DLD1 (cell line): ENCODE results near the gene KCNQ1.

Experiments
- in situ Hi-C: cut with HindIII; loops from 2 replicates; pipeline ENCODE4 v1.10.0; 2017; ENCODE audit warnings: low sequenced_read_pairs

The KCNQ1 gene

DNA sequence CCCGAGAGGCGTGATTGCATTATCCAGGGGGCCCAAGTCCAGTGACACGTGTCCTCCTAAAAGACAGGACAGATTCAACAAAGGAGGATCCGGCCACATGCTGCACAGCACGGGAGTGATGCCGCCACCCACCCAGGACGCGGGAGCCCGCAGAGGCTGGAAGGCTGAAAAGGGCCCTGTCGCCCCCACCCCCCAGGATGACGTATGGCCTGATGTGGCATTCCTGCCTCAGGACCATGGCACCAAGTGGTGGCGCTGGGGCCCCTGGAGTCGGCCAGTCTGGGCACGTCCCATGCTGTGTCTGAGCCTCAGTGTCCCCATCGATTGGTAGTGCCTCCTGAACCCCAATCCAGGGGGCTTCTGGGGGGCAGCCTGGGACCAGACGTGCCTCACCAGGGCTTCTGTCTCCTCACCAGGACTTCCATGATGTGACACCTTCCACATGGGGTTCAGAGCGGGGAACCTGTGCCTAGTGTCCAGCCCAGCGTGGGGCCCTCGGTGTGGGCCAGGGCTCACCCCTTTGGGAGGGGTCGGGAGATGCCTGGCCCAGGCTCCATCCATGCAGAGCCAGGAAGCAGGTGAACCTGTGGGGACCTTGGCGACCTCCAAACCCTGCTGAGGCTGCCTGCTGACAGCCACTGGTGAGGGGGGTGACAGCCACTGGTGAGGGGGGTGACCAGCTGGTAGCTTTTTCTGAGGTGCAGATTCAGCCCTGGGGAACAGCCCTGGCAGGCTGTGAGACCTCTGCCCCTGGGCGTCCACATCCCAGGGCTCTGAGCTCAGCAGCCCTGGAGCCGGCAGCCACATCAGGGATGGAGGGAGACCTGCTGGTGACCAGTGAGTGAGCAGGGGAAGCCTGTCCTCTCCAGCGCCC is 75.3 kb downstream of the KCNQ1 start:
- in situ Hi-C loops: loop anchor here (25.0 kb wide), 2 partner anchors 183 to 358 kb away; partner anchors contain the start of genes INS and TH

DNA sequence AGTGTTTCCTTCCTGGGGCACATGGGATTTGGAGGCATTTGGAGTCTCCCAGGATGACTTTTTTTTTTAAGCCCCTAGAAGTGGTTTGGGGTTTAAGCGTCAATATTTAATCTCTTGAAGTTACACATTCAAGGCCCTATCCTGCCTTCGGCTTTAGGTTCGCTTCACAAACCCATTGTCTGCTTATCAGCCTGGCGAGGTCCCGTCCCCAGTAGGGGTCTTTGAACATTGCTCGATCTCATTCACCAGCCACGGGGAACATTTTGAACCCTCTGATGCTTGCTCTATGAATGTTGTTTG is 75.9 kb downstream of the KCNQ1 start:
- in situ Hi-C loops: loop anchor here (25.0 kb wide), 2 partner anchors 183 to 358 kb away; partner anchors contain the start of genes INS and TH

DNA sequence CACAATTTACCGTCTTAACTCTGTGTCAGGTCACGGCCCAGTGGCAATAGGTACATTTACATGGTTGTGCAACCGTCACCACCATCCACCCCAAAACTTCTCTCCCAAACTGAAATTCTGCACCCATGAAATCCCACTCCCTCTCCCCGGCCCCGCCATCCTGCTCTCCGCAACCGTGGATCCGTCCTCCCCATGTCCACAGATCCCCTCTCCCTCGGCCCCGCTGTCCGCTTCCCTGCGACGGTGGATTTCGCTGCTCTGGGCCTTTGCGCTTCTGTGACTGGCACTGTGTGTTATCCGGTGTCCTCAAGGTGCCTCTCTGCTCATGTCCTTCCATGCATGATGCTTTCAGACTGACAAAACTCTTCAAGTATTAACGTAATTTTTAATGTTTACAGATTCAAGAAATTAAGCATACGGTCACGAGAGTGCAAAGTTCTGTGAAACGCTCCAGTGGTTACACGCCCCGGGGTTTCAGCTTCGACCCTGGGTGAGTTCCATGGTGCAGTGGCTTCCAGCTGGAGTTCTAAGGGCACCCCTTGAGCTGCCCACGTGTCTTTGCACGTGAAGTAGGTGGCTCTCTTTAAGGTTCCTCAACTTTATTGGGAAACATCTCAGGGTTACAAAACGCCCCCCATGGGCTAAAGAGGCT is 76.4 kb downstream of the KCNQ1 start:
- in situ Hi-C loops: loop anchor here (25.0 kb wide), 2 partner anchors 184 to 359 kb away; partner anchors contain the start of genes INS and TH

DNA sequence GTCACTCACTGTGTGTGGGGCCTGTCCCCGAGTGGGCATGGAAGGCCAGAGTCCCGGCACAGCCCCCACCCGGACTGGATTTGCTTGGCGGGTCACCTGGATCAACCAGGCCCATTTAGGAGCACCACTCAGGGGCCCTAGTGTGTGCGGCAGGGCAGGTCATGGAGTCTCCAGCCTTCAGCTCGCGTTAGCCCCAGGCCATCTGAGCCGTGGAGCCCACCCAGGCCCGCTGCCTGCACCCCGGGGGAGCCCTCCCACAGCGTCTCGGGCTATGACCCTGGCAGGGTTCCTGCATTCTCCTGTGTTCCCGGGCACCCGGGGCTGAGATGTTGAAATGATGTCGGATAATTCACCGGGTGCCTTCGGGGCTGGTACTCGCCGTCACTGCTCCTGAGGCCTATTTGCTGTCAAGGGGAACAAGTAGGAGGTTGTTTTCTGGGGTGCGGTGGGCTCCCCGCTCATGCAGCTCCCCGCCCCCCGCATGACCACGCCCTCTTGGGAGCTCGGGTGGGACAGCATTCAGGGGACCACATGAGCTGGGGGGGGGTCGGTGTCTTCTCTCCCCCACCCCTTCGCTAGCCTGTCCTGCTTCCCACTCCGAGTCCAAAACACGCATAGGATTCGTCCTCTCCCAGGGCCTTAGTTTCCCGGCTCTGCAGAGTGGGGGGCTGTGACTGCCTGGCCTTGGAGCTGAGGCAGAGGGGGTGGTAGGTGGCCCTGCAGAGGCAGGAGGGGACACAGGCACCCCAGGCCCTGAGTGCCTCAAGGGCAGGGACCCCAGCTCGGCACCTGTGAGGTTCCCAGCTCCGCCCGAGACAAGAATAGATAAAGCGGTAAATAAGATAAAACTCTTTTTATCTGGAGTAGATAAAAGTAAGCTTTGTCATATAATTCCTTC is 77.2 kb downstream of the KCNQ1 start:
- in situ Hi-C loops: loop anchor here (25.0 kb wide), 2 partner anchors 185 to 360 kb away; partner anchors contain the start of genes INS and TH

DNA sequence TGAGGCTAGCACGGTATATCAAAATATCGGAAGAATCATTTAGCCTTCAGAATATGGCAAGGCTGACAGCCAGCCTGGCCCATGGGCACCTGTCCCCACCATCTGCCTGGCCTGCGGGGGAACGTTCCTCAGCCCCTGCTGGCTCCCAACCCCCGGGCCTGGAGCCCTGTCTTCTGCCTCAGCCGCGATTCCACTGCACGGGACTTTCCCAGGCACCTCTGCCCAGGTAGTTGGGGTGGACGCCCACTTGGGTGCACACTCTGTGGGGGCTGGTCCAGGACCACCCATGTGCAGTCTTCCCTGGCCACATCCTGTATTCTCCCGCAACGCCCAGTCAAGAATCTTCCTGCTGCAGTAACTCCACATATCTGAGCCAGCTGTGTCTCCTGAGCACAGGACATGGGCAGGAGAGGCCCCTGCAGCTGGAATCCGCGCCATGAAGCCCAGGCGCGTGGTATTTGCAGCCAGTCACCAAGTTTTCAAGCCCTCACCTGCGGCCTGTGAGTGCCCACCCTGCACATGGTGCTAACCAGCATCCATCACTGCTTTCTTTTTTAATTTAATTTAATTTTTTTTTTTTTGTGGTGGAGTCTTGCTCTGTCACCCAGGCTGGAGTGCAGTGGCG is 77.9 kb downstream of the KCNQ1 start:
- in situ Hi-C loops: loop anchor here (25.0 kb wide), 2 partner anchors 185 to 360 kb away; partner anchors contain the start of genes INS and TH

DNA sequence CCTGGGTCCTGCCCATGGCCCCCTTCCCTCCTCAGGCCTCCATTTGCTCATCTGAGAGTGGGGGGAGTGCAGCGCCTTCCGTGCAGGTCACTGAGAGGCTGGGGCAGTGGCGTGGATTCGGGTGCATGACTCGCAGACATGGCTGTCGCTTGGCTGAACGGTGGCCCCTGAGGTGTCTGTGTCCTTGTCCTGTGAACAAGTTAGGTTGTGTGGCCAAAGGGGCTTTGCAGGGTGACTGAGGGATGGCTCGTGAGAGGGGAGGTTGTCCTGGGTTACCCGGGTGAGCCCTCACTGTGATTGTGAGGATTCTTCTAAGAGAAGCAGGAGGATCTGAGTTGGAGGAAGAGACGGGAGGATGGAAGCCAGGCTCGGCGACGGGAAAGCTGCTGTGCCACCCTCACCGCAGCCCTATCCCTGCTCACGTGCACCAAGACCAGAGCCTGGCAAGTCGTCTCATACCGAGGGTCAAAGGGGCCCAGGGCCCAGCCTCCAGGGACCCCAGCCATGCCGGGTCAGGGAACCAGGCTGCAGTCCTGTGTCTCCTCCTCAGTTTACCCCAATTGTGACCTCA is 79.1 kb downstream of the KCNQ1 start:
- in situ Hi-C loops: loop anchor here (25.0 kb wide), 2 partner anchors 187 to 362 kb away; partner anchors contain the start of genes INS and TH

DNA sequence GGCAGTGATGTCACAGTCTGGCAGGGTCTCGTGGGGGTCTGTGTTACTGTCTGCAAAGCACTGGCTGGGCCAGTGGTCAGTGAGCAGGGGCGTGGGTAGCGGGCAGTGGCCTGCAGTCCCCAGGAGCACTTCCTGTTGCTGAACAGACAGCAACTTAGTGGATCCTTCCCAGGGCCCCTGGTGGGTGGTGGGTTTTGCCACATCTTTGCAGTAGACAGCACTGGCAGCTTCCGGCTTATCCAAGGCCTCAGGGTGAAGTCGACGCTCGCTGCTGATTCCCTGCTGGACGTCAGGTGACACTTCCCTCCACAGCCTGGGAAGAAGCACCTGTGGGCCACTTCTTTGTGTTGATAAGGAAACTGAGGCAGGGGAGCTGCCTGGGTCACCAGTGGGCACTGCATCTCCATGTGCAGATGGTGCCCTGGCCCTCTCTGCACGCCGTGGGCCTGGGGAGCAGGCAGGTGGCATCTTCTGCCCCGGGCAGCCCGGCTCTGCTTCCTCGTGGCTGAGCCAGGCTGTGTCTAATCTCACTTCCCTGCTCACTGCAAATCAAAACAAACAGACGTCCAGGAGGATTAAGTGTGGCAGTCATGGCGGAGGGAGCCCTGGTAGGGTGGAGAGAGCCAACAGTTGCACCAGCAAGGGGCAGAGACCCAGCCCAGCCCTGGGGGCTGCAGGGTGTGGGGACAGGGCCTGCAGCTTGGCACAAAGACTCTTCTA is 79.8 kb downstream of the KCNQ1 start:
- in situ Hi-C loops: loop anchor here (25.0 kb wide), 2 partner anchors 187 to 362 kb away; partner anchors contain the start of genes INS and TH

DNA sequence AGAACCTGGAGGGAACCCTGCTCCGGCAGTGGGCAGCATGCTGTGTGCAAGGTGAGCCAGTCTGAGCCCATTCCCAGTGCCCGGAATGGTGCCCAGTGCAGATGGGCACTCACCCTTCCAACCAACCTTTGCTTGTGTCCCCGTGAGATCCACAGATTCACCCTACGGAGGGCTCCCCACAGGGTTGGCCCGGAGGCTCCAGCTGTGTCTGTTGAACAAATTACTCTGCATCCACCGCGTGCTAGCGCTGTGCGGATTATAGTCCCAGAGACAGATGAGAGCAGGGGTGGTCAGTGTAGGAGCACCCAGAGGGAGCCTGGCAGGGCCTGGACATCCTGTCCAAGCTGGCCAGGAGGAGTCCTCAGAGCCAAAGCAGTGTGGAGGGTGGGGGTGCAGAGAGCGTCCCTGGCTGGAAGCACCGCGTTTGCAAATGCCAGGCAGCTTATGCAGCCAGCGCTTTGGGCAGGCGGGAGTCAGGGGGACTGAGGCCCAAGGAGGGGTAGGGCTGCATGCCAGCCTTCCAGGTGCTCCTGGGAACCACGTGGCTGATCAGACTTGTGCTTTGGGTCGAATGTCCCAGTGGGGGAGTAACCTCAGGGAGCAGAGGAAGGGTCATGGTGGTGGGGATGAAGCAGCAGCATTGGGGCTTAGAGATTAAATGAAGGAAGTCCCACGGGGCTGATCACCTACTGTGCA is 80.5 kb downstream of the KCNQ1 start:
- in situ Hi-C loops: no loop called here

DNA sequence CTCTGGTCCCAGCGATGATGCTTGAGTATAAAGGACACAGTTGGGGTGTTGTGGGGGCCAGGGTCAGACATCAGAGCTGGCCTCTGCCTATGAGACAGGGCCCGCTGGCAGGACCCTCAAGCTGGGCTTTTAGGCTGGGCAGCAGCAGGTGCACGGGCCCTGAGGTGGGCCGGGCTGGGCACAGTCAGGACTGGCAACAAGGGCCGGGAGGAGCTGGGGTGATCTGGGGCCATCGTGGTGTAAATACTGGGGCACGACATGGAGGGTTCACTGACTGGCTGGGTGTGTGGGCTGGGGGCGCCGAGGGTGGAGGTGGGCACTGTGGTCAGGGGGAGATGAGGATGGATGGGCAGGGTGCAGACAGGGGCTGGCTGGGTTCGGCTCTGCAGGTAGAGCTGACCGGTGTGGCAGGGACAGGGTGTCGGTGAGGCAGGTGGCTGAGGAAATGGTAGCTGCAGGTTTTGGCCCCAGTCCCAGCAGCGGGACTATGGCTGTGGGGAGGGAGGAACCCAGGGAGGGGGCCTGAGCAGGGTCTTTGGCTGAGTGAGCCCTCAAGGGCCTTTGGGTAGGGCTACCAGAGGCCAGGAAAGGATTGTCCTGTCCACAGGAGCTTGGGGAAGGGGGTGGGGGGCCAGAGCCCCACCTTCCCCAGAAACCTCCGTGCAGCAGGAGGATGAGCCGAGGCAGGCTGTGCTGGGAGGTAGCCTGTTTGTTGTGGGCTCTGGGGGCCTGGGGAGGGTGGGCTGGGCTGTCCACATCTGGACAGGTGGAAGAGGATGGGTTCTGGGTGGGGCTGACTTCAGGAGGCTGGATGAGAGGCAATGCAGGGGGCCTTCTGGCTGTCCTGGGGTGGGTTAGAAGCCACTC is 81.4 kb downstream of the KCNQ1 start:
- in situ Hi-C loops: no loop called here

DNA sequence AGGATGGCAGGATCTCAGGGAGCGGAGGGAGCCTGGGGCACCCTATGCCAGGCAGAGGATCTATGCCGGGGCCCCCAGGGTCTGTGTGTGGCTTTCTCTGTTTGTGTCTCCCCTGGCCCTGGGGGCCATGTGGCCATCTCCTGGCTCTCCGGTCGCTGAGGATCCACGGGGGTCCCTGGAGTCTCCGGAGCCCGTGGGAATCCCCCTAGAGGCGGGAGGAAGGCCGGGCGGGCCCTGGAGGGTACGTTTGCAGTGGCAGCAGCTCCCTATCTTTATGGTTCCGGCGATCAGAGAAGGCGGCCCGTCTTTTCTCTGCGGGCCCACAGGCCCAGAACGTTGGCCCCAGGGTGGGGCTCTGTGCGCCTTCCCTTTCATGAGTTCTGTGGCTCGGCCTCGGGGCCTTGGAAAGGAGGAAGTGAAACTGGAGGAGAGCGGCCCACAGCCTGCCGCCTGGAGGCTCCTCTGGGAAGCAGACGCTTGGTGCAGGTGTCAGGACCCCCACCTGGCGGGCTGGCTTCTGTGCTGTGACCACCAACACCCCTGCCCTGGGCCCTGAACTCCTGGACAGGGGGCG is 82.1 kb downstream of the KCNQ1 start:
- in situ Hi-C loops: no loop called here

DNA sequence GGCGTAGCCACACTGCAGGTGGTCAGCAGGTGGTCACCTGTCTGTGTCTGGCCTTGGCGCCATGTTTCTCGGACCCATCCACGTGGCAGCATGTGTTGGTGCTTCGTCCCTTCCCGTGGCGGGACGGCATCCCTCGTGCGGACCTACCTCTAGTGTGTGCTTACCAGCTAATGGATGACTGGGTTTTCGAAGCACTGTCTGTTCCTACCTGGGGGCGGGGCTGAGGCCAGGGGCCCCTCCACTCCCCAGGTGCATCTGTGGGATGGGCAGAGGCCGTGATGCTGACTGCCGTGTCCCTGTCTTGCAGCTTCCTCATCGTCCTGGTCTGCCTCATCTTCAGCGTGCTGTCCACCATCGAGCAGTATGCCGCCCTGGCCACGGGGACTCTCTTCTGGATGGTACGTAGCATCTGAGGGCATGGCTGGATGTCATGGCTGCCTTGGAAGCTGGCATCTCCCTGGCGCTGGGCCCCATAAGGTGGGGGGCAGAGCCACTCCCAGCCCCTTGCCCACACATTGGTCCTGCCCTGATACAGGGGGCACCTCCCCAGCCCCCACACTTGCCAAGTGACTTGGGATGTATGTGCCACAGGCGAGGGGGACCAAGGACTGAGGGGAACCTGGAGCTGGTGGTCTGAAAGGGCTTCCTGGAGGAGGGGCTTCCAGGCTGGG is 82.9 kb downstream of the KCNQ1 start:
- in situ Hi-C loops: no loop called here

DNA sequence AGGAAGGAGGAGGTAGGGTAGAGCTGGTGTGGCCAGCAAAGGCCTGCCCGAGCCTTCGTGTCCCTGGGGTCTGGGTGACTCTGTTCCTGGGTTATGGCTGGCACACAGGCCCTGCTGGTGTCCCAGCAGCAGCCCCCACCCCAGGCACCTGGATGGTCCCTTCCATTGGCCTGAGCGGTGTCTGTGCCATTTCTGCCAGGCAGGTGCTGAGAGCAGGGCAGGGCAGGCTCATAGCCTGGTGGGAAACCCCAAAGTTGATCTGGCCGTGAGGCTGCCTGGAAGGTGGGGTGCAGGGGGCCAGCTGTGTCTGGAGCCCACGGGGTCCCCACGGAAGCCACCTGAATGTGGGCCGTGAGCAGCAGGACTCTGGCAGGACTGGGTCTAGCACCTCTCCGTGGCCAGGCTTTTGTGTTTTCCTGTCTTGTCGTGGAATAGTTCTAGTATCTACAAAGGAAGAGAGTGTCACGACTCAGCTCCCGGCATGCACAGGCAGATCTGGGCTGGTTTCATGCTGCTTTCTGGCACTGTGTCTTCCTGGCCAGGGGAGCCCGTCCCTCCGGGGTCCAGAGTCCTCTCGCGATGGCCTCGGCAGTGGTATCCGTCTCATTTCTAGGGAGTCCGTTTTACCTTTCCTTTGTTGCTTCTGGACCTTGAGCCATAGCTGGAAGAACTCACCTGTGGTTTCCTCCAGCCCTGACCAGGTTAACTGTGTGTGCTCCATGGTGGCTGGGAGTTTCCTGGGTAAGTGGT is 83.7 kb downstream of the KCNQ1 start:
- in situ Hi-C loops: no loop called here

DNA sequence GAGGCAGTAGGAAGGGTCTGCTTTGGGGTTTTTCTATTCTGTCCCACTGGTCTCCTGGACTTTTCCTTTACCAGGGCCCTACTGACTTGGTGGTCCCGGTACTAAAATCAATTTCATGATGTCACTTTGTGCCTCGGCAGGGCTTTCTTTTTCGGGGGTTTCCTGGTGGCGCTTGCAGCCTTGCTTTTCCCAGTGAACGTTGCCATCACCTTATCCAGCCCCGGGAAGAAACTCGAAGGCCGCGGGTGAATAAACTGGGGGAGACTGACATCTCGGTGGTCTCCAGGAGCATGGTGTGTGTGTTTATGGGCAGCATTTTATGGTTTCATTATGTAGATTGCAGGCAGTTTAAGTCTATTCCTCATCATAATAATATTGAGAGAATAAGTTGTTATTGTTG is 84.4 kb downstream of the KCNQ1 start:
- in situ Hi-C loops: no loop called here

DNA sequence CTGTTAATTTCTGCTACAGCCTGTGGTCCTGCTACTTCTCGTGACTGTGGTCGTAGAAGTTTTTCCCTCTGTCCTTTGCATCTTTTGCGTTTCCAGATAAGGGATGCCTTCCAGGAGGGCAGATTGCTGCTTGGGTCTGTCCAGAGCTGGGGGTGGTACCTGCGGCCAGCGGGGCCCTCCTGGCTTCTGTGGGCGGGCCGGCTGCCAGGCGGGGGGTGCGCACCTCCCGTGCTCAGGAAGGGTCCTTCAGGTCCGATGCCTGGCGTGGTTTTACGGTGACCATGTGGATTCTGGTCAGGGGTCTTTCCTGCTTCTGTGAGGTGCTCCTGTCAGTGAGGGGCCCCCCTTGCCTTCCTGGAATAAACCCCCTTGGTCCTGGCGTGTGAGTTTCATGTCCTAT is 84.8 kb downstream of the KCNQ1 start:
- in situ Hi-C loops: no loop called here

DNA sequence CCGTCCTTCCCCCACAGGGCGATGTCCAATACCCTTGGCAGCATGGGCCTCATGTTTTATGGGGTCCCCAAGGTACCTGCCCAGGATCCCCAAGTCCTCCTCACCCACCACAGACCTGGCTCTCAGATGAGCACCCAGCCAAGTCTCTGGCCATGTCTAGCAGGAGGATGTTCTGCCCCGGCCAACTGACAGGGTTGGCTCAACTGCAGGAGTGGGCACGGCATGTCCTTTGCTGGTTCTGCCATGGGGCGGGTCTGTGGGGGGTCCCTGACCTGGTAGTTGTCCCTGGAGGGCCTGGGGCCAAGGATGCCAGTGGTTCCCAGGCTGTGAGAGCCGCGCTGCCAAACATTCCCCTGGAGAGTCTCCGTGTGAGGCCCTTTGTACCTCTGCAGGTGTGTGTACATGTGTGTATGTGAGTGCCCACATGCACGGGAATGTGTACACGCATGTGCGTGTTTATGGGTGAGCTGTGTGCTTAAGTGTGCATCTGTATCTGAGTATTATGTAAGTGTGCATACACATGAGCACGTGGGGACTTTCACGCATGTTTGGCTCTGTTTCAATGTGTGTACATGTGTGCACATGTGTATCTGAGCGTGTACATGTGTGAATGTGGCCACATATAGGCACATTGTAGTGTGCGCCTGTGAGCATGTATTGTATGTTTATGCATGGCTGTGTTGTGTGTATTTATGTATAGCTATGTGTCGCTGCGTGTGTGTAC is 85.5 kb downstream of the KCNQ1 start:
- in situ Hi-C loops: no loop called here

DNA sequence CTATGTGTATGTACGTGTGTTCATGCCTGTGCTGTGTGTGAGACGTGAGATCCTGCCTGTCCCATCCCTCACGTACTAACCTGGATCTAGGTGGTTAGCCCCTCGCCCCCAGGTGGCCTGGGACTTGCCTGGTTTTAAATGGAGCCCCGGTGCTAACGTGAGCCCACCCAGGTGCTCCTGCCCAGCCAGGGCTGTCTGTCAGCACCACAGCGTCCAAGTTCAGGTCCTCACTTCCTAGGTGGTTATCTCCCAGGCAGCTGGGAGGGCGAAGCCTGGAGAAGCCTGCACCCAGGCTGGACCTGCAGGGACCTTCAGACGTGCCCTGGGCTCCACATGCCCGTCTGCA is 86.0 kb downstream of the KCNQ1 start:
- in situ Hi-C loops: no loop called here
